Measurements from ENCODE around the gene CROCC2. TPM values are rescaled to one million over a fixed set of nuclear protein-coding genes. Genes with fewer than 3 reads are reported as not detected.
A peak's percentile ranks its signal among the peaks of the same experiment; 100 is the strongest.

CROCC2 gene
- total RNA-seq (2014; rRNA removed; shearing (Covaris generic)), result not detected in 2 replicates

DNA sequence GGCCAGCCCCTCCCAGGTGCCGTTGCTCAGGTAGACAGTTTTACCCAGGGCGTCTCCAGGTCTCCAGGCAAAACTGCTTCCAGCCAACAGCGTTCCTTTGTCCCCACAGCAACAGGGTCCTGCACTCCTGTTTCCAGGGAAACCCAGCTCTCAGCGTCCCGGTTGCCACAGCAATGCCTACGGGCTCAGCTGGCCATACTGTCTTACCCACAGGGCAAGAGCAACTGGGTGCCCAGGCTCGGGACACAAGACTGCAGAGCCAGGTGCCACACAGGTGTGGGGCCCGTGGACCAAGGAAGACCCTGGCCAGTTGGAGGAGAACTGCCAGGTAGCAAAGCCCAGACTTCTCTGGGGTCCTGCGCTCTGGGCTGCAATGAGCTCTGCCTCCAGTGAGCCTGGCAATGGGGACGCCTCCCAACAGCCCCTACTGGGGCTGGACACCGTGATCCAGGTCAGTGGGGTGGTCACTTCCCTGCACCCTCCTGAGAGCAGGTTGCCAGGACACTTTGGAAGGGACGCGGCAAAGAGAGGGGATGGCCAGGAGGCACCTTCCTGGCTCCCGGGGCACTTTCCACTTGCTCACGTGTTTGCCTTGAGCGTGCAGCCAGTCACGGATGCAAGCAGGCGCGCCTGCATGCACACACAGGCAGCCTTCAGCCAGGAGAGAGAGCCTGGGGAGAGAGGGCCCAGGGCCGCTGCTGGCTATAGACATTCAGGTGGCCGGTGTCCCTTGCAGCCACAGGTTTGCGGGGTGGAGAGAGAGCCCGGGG is at the start of gene CROCC2:
Gene CROCC2 (plus strand): TSS at position 196 of the 770 bp plus-strand sequence. CDS start 178 bp downstream, at position 374.
- no peak for DNase-seq (ENCODE audit: low spot score)

DNA sequence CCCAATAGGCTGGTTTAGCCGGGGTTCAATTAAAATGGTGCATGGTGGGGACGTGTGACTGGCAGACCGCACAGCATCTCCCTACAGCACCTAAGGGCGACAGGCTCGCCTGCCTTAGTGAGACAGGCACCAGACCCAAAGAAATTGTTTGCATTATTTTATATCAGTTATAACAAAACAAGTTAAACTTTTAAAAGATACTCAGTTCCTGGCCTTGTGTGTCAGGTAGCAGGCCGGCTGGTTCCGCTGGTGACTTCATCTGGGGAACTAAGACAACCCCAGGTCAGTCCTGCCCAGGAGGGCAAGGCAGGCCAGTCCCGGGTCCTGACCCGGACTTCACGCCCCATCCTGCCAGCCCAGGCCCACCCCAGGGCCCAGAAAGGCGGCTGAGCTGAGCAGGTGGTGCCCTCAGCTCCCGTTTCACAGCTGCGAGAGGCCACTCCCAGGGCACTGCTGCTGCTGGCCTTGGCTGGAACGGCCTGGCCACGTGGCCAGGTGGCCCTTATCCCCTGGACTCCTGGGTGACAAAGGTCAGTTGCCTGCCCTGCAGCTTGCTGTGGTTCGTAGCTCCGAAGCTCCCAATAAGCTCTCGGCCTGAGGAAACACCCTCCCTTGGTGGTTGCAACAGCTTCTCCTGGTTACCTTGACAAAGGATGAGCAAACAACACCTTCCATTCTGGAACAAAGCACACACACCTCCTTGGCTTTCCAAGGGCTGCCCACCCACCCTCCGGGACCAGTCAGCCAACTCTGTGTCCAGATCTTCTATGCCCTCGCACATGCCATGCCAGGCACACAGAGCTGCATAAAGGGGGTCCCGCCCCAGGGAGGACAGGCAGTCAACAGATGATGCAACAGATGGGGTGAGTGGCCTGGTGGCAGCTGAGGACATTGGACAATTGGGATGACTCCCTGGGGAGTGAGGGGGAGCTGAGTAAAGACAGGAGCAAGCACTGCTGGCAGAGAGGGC is 48.8 kb upstream of the CROCC2 start:
- no peak for DNase-seq (ENCODE audit: low spot score)

DNA sequence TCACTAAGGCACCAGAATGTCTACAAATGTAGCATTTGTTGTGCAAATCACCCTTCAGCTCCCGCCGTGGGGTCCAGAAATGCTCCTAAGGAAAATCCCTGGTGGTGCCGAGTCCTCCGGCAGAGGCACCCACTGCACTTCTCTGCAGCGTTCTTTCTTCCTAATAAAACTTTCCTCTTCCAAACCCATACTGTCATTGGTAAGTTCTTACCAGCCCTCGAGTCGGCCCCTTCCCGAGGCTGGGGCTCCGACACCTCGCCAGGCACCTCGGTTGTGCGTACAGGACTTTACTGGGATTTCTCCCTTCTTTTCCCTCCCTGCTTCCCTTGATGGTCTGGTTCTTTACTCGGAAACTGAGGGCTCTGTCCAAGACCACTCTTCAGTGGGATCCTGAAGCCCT is 47.8 kb upstream of the CROCC2 start:
- DNase-seq (ENCODE audit: low spot score), result no peak

DNA sequence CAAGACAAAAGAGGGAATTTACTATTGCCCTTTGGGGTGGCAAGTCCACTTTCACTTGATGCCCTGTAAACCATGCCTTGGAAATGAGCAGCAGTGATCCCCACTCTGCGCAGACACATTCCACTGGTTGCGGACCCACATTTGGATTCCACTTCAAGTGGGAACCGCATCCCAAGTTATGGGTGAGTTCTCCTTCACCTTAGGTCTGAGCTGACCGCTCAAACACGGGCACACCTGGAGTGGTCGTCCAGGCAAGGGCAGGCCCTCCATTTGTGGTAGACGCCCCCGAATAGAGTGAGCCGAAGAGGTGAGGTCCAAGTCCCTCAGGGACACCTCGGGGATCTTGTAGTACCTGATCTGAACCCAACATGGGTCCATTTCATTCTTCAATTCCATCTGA is 47.3 kb upstream of the CROCC2 start:
- DNase-seq (ENCODE audit: low spot score), result no peak

DNA sequence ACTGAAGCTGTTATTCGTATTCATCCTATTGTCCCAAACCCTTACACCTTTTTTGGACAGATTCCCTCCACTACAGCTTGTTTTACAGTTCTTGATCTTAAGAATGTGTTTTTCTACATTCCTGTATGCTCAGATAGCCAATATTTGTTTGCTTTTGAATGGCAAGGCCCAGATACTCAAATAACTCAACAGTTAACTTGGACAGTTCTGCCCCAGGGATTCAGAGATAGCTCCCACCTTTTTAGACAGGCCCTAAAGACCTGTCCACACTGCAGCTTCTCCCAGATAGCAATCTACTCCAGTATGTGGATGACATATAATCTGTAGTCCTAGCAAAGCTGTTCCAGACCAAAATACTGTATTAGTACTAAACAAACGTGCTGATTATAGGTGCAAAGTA is 44.6 kb upstream of the CROCC2 start:
- no peak for DNase-seq (ENCODE audit: low spot score)

DNA sequence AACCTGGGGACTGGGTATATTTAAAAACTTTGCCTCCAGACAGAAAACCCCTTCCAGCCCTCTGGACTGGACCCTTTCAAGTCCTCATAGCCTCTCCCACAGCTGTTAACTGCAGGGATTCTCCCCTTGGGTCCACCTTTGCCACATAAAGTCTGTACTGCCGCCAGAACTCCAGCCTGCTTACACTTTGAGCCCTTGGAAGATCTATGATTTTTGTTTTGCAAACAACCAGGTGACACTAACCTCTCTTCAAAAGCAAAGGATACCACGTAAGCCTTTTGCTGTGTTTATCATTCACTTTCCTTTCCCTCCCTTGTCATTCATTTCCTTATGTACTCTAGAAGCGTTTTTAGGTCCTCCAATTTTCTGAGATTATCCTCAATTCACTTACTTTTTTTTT is 41.7 kb upstream of the CROCC2 start:
- no peak for DNase-seq (ENCODE audit: low spot score)

DNA sequence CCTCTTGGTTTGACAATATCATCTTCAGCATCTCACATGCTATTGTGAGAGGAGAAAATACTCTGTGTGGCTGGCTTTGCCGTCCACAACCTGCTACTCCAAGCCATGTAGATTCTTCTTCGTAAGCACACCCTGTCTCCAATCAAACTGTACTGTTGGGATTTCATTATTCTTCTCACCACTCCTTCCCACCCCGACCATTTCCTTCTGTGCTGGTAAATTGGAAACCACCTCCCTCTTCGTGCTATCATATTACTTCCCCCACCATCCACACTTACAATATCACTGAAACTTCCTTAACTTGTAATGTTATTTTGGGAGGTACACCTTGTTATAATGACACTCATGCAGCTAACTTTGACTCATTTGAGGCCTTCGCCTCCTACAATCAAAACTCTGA is 40.7 kb upstream of the CROCC2 start:
- DNase-seq (ENCODE audit: low spot score), result no peak

DNA sequence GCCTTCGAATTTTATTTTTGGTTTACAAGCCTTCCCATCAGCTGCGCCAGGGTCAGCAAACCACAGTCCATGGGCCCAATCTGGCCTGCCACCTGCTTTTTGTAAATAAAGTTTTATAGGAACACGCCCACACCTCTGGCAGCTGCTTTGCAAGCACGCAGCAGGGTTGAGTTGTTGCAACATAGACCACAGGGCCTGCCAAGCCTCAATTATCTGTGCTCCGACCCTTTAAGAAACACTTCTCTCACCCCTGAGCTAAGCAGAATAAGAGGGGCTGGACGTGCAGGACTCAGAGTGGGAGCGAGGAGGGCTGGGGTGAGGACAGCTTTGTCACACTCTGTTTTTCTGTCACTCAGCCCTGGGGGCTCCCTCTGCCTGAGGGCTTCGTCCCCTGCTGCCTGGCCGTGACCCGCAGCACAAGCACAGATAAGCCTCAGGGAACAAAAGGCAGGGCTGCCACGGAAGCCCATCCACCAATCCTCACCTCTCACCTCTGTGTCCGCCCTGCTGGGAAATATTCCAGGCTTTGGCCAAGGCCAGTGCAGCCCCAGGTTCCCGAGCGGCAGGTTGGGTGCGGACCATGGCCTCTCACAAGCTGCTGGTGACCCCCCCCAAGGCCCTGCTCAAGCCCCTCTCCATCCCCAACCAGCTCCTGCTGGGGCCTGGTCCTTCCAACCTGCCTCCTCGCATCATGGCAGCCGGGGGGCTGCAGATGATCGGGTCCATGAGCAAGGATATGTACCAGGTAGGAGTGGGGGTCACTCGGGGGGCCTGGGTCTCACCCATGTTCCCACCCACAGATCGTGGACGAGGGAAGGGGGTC is 37.6 kb upstream of the CROCC2 start, which contains the start of gene AGXT:
Gene AGXT (plus strand): TSS at position 539 of the 823 bp plus-strand sequence. CDS start 42 bp downstream, at position 581.
- DNase-seq (ENCODE audit: low spot score), result peak; percentile 47

DNA sequence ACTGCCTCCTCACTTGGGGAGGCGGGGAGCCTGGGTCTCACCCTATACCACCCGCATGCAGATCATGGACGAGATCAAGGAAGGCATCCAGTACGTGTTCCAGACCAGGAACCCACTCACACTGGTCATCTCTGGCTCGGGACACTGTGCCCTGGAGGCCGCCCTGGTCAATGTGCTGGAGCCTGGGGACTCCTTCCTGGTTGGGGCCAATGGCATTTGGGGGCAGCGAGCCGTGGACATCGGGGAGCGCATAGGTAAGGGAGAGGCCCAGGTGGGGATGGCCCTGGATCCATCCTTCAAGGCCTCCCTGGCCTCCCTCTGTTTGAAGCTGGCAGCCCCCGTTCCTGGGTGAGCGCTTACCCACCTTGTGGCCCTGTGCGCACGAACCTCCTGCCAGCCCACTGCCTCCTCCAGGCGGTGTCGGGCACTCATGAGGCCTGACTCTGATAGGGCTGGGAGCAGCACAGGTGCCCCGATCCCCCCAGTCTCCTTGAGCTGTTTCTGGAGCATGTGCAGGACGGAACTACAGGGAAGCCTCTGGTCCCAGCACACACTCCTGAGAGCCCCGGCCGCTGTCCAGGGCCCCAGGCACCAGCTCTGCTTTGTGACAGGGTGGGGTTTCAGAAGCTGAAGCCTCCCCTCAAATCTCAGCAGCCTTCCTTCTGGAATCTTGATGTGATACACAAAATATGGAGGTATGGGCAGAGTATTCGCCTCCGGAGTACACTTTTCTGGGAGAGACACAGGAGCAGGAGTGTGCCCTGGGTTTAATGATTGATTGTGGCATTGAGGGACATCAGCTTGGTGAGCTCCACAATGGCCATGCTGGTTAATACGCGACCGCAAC is 36.8 kb upstream of the CROCC2 start:
- DNase-seq (ENCODE audit: low spot score), result no peak

DNA sequence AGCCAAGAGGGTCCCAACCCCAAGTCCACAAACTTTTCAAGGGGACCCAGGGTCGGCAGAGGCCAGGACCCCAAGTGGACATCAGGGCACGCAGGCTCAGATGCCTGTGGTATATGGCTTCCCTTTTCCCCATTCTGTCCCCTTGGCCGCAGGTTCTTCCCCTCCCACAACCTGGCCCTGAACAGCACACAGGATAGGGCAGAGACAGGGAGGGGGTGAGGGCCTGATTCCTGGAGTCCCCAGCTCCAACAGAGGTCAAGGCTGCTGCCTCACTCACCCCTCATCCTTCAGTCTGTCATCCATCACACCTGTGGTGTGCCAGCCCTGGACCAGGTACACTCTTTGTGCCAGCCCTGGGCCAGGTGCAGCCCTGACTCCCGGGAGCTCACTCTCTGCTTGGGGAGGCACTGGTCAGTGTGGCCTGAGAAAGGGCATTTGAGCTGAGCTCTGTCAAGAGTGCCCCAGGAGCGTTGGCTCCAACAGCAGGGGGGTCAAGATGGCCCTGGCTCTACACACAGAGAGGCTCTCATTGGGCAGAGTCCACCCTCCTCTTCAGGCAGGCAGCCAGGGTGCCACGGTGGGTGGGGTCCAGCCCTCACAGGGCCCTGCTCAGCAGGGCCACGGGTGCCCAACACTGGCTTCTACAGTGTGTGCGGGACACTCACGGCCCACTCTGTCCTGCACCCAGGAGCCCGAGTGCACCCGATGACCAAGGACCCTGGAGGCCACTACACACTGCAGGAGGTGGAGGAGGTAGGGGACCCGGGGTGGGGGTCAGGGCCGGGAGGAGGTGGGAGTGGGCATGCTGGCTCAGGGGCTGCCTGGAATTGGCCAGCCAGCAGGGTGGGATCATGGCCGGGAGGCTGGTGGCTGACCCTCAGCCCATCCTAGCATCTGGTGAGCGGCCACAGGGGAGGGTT is 35.9 kb upstream of the CROCC2 start:
- no peak for DNase-seq (ENCODE audit: low spot score)

DNA sequence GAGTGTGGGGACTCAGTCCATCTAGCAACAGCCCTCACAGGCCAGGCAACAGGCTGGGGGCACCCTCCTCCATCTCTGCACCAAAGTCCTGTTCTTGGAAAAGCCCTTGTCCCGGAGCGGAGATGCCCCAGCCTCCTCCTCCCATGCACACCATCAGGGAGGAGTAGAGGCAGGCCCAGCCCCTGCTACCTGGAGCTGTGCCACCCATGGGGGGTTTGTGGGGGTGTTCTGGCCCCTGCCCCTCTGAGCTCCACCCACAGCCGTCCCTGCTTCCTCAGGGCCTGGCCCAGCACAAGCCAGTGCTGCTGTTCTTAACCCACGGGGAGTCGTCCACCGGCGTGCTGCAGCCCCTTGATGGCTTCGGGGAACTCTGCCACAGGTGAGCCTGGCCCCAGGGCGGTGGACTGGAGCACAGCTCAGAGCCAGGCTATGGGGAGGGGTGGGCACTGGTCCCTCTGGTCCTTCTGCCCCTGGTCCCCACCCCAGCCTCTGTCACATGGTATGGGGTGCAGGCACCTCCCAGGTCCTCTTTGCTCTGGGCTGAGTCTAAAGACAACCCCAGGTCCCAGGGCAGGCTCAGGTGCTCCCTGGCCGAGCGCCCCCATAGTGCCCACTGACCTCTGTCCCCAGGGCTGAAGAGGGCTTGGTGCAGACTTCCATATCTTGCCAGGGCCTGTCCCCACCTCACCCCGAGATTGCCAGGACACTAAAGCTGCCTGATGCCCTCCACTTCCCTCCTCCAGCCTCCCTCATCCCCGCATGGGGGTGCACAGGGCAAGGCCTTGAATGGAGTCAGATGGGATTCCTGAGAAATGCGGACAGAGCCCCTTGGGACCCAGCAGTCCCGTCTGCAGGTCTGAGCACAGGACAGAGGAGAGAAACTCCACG is 34.8 kb upstream of the CROCC2 start:
- DNase-seq (ENCODE audit: low spot score), result no peak

DNA sequence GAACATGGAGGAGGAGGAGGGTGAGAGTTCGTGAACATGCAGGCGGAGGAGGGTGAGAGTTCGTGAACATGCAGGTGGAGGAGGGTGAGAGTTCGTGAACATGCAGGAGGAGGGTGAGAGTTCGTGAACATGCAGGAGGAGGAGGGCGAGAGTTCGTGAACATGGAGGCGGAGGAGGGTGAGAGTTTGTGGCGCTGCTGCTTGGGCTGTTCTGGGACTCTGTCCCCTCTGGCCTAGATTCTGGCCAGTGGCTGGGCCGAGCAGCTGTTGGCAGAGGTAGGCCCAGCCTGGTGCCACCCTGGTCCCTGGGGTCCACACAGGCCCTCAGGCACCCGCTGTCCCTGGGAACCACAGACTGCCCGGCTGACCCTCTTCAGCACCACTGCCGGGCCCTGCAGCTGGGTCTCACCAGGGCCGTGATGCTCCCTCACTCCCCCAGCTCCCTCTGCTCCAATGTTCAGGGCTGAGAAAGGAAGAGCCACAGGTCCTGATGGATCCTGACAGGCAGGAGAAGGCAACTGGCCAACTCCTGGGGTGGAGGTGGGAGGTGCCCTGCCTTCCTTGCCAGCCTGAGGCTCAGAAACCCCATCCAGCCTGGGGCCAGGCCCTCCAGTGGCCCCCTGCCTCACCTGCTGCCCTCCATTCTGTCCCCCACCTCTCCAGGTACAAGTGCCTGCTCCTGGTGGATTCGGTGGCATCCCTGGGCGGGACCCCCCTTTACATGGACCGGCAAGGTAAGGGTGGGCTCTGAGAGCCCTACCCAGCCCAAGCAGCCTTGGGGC is 33.6 kb upstream of the CROCC2 start:
- DNase-seq (ENCODE audit: low spot score), result no peak

DNA sequence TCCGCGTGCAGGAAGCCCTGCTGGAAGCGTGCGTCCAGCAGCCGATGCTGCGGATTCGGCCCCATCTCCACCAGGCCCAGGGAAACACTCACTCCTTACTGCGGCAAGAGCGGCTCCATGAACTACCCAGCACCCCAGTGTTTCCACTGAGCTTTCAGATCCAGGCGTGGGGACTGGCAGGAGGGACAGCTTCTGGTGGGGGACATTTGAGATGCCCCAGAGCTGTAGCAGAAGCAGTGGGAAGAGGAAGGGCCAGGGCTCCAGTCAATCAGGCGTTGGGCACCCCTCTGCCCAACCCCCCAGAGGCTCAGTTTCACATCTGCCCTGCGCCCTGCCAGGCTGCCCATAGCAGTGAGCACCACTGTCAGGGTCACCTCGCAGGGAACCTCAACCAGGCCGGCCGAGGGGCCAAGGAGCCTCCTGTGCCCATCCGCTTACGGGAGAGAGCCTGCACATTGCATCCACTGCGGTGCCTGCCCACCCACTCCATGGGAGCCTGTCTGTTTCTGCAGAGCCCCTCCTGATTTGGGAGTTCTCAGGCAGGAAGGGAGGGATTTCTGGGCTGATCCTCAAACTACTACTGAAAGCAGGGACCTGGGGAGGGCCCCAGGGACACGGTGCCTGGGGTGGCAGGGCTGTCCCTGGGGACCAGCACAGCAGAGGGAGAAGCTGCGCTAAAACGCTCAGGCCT is 32.9 kb upstream of the CROCC2 start:
- DNase-seq (ENCODE audit: low spot score), result no peak

DNA sequence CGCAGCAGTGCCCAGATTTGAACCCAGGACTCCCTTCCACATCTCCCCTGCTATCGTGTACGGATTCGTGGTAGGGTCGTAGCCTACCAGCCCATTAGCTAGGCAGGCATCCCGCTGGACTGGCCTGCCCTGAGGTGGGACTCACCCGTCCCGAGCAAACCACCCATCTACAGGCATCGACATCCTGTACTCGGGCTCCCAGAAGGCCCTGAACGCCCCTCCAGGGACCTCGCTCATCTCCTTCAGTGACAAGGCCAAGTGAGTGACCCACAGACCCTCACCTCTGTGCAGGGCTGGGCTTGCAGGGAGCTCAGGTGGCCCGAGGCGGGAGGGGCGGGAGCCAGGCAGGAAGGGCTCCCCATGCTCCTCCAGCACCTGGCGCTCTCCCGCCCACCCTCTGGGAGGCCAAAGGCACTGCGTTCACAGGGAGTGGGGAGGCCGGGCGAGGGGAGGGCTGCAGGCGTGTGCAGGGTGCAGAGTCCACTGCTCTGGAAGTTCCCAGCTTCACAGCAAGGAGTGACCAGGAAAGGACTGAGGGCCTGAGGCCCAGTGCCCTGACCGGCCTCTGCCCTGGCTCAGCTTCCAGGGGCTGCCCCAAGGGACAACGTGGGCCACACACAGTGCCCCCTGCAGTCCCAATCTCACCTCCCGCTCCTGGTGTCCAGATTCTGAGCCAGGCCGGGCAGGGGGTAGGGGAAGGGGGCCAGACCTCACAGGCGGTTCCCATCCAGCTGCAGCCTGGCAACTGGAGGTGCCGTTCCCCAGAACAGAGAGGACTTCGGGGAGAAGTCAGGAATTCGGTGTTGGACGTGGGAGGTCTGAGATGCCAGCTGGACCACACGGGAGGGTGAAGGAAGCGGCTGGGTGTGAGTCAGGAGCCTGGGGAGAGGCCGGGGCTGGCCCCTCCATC is 32.1 kb upstream of the CROCC2 start:
- no peak for DNase-seq (ENCODE audit: low spot score)

DNA sequence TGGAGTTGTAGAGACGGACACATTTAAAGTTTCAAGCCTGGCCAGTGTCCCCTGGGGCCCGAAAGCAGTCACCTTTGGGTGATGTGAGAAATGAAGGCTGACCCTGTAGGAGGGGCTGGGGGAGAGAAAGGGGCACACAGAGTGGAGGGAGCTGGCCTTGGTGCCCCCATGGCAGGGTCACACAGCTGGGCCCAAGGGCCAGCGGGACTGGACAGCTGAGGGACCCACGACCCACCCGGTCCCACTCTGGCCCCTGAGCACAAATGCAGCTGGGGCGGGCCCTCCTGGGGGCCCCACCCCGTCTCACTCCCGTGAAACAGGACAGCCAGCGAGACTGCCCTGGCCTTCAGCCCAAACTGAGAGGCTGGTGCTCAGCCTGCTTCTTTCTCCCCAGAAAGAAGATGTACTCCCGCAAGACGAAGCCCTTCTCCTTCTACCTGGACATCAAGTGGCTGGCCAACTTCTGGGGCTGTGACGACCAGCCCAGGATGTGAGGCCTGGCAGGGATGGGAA is 31.4 kb upstream of the CROCC2 start:
- no peak for DNase-seq (ENCODE audit: low spot score)

All from H4 (cell line).